Right lobe of liver (tissue), 4 donors: ENCODE measurements around the gene AFAP1L1.

Experiments used
- CTCF ChIP-seq, 4 donors: fragments of 200-600 bp in 3 of 4; fragments of 450-650 bp in 1 of 4; IDR thresholded peaks; one replicate each; pipeline versions ENCODE4 v1.5.1 to v1.8.0; 2016 to 2022; ENCODE audit warnings: antibody characterized with exemption in 4 of 4, mild to moderate bottlenecking in 2 of 4
- POLR2A ChIP-seq: fragments of 450-650 bp; IDR thresholded peaks from one replicate; pipeline ENCODE4 v1.6.1; 2017; ENCODE audit warnings: antibody characterized with exemption, mild to moderate bottlenecking
- donor health status: DM: no; HTN: no; CAD: no.
- donor health status: DM: no; HTN: no; CAD: no.
- donor health status: DM: no; HTN: yes; CAD: no.

GRCh38 chr5:149360272-149360671 is 88.6 kb downstream of the AFAP1L1 start:
- TF ChIP-seq CTCF (IDR thresholded peaks at IDR 0.05) (no peak), POLR2A (no peak)
